ENCODE results near the gene EMILIN3.

DNA sequence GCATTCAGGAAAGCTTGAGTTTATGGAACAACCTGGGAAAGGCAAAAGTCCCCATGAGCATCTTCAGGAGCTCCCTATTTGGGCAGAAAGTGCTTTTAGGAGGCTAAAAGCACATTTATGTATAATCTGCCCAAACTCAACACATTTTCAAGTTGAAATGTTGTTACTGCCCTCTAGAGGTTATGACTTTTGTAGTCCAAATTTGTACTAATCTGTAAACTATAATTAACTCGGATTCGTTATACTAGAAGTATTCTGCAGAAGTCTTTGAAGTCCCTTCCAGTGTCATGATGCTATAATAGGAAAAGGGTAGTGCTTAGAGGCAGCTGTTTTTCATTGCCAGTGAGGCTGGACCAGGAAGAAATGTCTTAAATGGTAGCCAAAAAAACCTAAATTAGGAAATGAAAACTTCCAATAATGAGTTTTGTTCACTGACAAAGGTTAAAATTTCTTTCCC is 44.8 kb upstream of the EMILIN3 start:
- TF ChIP-seq, protein P1, sequence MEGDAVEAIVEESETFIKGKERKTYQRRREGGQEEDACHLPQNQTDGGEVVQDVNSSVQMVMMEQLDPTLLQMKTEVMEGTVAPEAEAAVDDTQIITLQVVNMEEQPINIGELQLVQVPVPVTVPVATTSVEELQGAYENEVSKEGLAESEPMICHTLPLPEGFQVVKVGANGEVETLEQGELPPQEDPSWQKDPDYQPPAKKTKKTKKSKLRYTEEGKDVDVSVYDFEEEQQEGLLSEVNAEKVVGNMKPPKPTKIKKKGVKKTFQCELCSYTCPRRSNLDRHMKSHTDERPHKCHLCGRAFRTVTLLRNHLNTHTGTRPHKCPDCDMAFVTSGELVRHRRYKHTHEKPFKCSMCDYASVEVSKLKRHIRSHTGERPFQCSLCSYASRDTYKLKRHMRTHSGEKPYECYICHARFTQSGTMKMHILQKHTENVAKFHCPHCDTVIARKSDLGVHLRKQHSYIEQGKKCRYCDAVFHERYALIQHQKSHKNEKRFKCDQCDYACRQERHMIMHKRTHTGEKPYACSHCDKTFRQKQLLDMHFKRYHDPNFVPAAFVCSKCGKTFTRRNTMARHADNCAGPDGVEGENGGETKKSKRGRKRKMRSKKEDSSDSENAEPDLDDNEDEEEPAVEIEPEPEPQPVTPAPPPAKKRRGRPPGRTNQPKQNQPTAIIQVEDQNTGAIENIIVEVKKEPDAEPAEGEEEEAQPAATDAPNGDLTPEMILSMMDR (IDR thresholded peaks at IDR 0.05; ENCODE audit: low read depth, low read length): peak; percentile 13
- no peak for TF ChIP-seq POLR2A (IDR thresholded peaks at IDR 0.05; ENCODE audit: extremely low read depth, insufficient read length)
